HEK293T (cell line): ENCODE data around the gene PLPP7.
"Not testable (repeated sequence)": the region's sequence is repeated elsewhere in the genome, so short reads cannot be mapped to it uniquely, and the experiment has no call there.

Experiments
- ARNT ChIP-seq: fragments of 450-650 bp; IDR thresholded peaks from 2 replicates; pipeline ENCODE4 v1.6.1; 2017; ENCODE audit warnings: mild to moderate bottlenecking
- HDGF ChIP-seq: fragments of 450-650 bp; IDR thresholded peaks from 2 replicates; pipeline ENCODE4 v1.6.1; 2017; ENCODE audit warnings: antibody characterized with exemption, borderline replicate concordance
- L3MBTL2 ChIP-seq: fragments of 450-650 bp; conservative IDR thresholded peaks from 2 replicates; pipeline ENCODE4 v1.6.1; 2016; ENCODE audit warnings: mild to moderate bottlenecking

DNA sequence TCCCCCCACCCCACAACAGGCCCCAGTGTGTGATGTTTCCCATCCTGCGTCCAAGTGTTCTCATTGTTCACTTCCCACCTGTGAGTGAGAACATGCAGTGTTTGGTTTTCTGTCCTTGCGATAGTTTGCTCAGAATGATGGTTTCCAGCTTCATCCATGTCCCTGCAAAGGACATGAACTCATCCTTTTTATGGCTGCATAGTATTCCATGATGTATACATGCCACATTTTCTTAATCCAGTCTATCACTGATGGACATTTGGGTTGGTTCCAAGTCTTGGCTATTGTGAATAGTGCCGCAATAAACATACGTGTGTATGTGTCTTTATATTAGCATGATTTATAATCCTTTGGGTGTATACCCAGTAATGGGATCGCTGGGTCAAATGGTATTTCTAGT, 49.7 kb downstream of the PLPP7 start:
- TF ChIP-seq HDGF, L3MBTL2, ARNT: not testable (repeated sequence)
